HUES64 (cell line): Measurements from ENCODE around the gene CFAP58.

Source experiments
- H3K27ac ChIP-seq: 2 replicates; pipeline ENCODE4 v1.7.0; 2013; ENCODE audit warnings: low read depth, low read length, inconsistent platforms
- H3K27me3 ChIP-seq: 2 replicates; pipeline ENCODE4 v1.6.1; 2013; ENCODE audit warnings: mild to moderate bottlenecking, low read length; ENCODE audit not compliant: insufficient read depth
- H3K36me3 ChIP-seq: 2 replicates; pipeline ENCODE4 v1.6.1; 2013; ENCODE audit warnings: mild to moderate bottlenecking, low read length; ENCODE audit not compliant: insufficient read depth
- H3K4me1 ChIP-seq: 2 replicates; pipeline ENCODE4 v1.6.1; 2013; ENCODE audit warnings: mild to moderate bottlenecking, low read length, moderate library complexity; ENCODE audit not compliant: insufficient read depth
- H3K4me3 ChIP-seq: 2 replicates; pipeline ENCODE4 v1.5.1; 2013; ENCODE audit warnings: mild to moderate bottlenecking, low read length, moderate library complexity
- H3K9ac ChIP-seq: 2 replicates; pipeline ENCODE4 v1.6.1; 2013; ENCODE audit warnings: mild to moderate bottlenecking, low read depth, low read length
- H3K9me3 ChIP-seq: 2 replicates; pipeline ENCODE4 v1.6.1; 2013; ENCODE audit warnings: low read depth, low read length; ENCODE audit not compliant: insufficient read depth
- WGBS: fragments of 150-250, 120-280 bp; methylation state at CpG from one replicate; pipeline ENCODE4 v1.1.7; 2013; ENCODE audit warnings: missing lambda C conversion rate; 5-methylcytosine and 5-hydroxymethylcytosine counted together

The CFAP58 gene

GRCh38 chr10:104441329-104442000, 87.8 kb downstream of the CFAP58 start:
- Histone ChIP-seq H3K27me3 (no peaks in the 10 kb centered on the region), H3K9me3 (no peaks in the 10 kb centered on the region), H3K4me3 (no peak overlapping the region), H3K27ac (no peak overlapping the region), H3K4me1 (no peaks in the 10 kb centered on the region), H3K9ac (no peak overlapping the region), H3K36me3 (no peaks in the 10 kb centered on the region)
- WGBS: 61% methylated on average over 4 of the region's 5 CpGs

GRCh38 chr10:104445359-104445758, 91.7 kb downstream of the CFAP58 start:
- WGBS: no CpG with 5 or more reads among the region's 1 CpG
- no peak overlapping the region for H3K27ac ChIP-seq

GRCh38 chr10:104446151-104446550, 92.5 kb downstream of the CFAP58 start:
- H3K9me3 ChIP-seq: no peaks in the 10 kb centered on the region
- WGBS: 90% methylated on average over 1 of the region's 1 CpG
- H3K36me3 ChIP-seq: no peaks in the 10 kb centered on the region
- H3K4me3 ChIP-seq: no peak overlapping the region
- no peak overlapping the region for H3K27ac ChIP-seq
- H3K4me1 ChIP-seq: 0 out of 2 replicates have a peak, but pooled peaks cover 8% of the 10 kb centered on the region
- H3K27me3 ChIP-seq: no peaks in the 10 kb centered on the region
- no peak overlapping the region for H3K9ac ChIP-seq

More at GRCh38 chr10:104445359-104445758, 91.7 kb downstream of the CFAP58 start:
- Histone ChIP-seq H3K4me3 (no peak overlapping the region), H3K4me1 (0 out of 2 replicates have a peak, but pooled peaks cover 8% of the 10 kb centered on the region), H3K9ac (no peak overlapping the region), H3K9me3 (no peaks in the 10 kb centered on the region), H3K36me3 (no peaks in the 10 kb centered on the region), H3K27me3 (no peaks in the 10 kb centered on the region)

GRCh38 chr10:104447331-104447730, 93.7 kb downstream of the CFAP58 start:
- 78% methylated on average over 1 of the region's 1 CpG for WGBS

GRCh38 chr10:104447906-104448305, 94.3 kb downstream of the CFAP58 start:
- Histone ChIP-seq H3K9me3 (no peaks in the 10 kb centered on the region), H3K4me1 (0 out of 2 replicates have a peak, but pooled peaks cover 8% of the 10 kb centered on the region), H3K4me3 (no peak overlapping the region), H3K9ac (no peak overlapping the region), H3K27ac (no peak overlapping the region), H3K36me3 (no peaks in the 10 kb centered on the region), H3K27me3 (no peaks in the 10 kb centered on the region)
- WGBS: 88% methylated on average over 3 of the region's 3 CpGs

More at GRCh38 chr10:104447331-104447730, 93.7 kb downstream of the CFAP58 start:
- Histone ChIP-seq H3K4me3 (no peak overlapping the region), H3K9ac (no peak overlapping the region), H3K9me3 (no peaks in the 10 kb centered on the region), H3K27me3 (no peaks in the 10 kb centered on the region), H3K27ac (no peak overlapping the region), H3K36me3 (no peaks in the 10 kb centered on the region), H3K4me1 (0 out of 2 replicates have a peak, but pooled peaks cover 8% of the 10 kb centered on the region)

GRCh38 chr10:104449391-104449790, 95.8 kb downstream of the CFAP58 start:
- H3K4me1 ChIP-seq: 0 out of 2 replicates have a peak, but pooled peaks cover 8% of the 10 kb centered on the region
- no peak overlapping the region for H3K27ac ChIP-seq
- H3K27me3 ChIP-seq: no peaks in the 10 kb centered on the region
- H3K4me3 ChIP-seq: no peak overlapping the region
- WGBS: 77% methylated on average over 3 of the region's 3 CpGs
- H3K9ac ChIP-seq: no peak overlapping the region
- H3K36me3 ChIP-seq: no peaks in the 10 kb centered on the region
- H3K9me3 ChIP-seq: no peaks in the 10 kb centered on the region

GRCh38 chr10:104450490-104450889, 96.9 kb downstream of the CFAP58 start:
- Histone ChIP-seq H3K9ac (no peak overlapping the region), H3K27ac (no peak overlapping the region), H3K4me3 (no peak overlapping the region), H3K9me3 (no peaks in the 10 kb centered on the region), H3K27me3 (no peaks in the 10 kb centered on the region), H3K4me1 (0 out of 2 replicates have a peak, but pooled peaks cover 8% of the 10 kb centered on the region), H3K36me3 (no peaks in the 10 kb centered on the region)

- H3K4me1 ChIP-seq: 0 out of 2 replicates have a peak, but pooled peaks cover 8% of the 10 kb centered on the region
- no peaks in the 10 kb centered on the region for H3K36me3 ChIP-seq
- H3K4me3 ChIP-seq: no peak overlapping the region
- no peaks in the 10 kb centered on the region for H3K9me3 ChIP-seq
- WGBS: 94% methylated on average over 4 of the region's 5 CpGs
- no peak overlapping the region for H3K27ac ChIP-seq
- H3K9ac ChIP-seq: no peak overlapping the region
- no peaks in the 10 kb centered on the region for H3K27me3 ChIP-seq
These were observed 97.3 kb downstream of the CFAP58 start for GRCh38 chr10:104450954-104451353.

GRCh38 chr10:104452977-104453376, 99.3 kb downstream of the CFAP58 start:
- H3K36me3 ChIP-seq: no peaks in the 10 kb centered on the region
- H3K9me3 ChIP-seq: no peaks in the 10 kb centered on the region
- H3K9ac ChIP-seq: no peak overlapping the region
- no peak overlapping the region for H3K4me3 ChIP-seq
- no peaks in the 10 kb centered on the region for H3K27me3 ChIP-seq
- no peak overlapping the region for H3K27ac ChIP-seq
- WGBS: 93% methylated on average over 3 of the region's 3 CpGs
- H3K4me1 ChIP-seq: 0 out of 2 replicates have a peak, but pooled peaks cover 8% of the 10 kb centered on the region

GRCh38 chr10:104456802-104457542, 103.3 kb downstream of the CFAP58 start:
- H3K9me3 ChIP-seq: no peaks in the 10 kb centered on the region
- 85% methylated on average over 8 of the region's 8 CpGs for WGBS
- no peak overlapping the region for H3K27ac ChIP-seq

GRCh38 chr10:104457543-104457828, 103.9 kb downstream of the CFAP58 start:
- 92% methylated on average over 3 of the region's 3 CpGs for WGBS
- H3K27ac ChIP-seq: no peak overlapping the region
- H3K9ac ChIP-seq: no peak overlapping the region
- H3K9me3 ChIP-seq: no peaks in the 10 kb centered on the region
- no peaks in the 10 kb centered on the region for H3K36me3 ChIP-seq
- H3K4me3 ChIP-seq: no peak overlapping the region
- no peaks in the 10 kb centered on the region for H3K4me1 ChIP-seq
- no peaks in the 10 kb centered on the region for H3K27me3 ChIP-seq

More at GRCh38 chr10:104456802-104457542, 103.3 kb downstream of the CFAP58 start:
- H3K9ac ChIP-seq: no peak overlapping the region
- H3K36me3 ChIP-seq: no peaks in the 10 kb centered on the region
- no peaks in the 10 kb centered on the region for H3K27me3 ChIP-seq
- no peak overlapping the region for H3K4me3 ChIP-seq
- no peaks in the 10 kb centered on the region for H3K4me1 ChIP-seq
